Measurements from ENCODE around the gene WDFY2. TPM values are rescaled to one million over a fixed set of nuclear protein-coding genes. Genes with fewer than 3 reads are reported as not detected.

WDFY2 gene
- total and polyA plus RNA-seq, 10 of the 15 experiments (the other 5 are each of a cell fraction or from before 2014, with no cell fraction given) = 2.1 to 13.0 (median 8.1) TPM

GRCh38 chr13:51583875-51584730 lies at the start of gene WDFY2 (continued):
- TF ChIP-seq ZBTB11 (CRISPR knock-in tag; IDR thresholded peaks at IDR 0.05) (no peak), NR2F1 (conservative IDR thresholded peaks at IDR 0.05) (no peak), FOXK2 (IDR thresholded peaks at IDR 0.05) (no peak), IKZF2 (IDR thresholded peaks at IDR 0.05) (peak; percentile 96 to 97), TCF12 (IDR thresholded peaks at IDR 0.05; ENCODE audit: low read depth, low read length) (no peak), MYC (IDR thresholded peaks at IDR 0.05; ENCODE audit: insufficient read depth, insufficient read length, insufficient replicate concordance, low read length, severe bottlenecking) (no peak), EP300 (IDR thresholded peaks at IDR 0.05; ENCODE audit: borderline replicate concordance in 1 of 2, control insufficient read depth in 1 of 2, low read depth in 2 of 2, low read length in 2 of 2) (no peak), STAT1 (conservative IDR thresholded peaks at IDR 0.05) (peak; percentile 85; the same call in 1 of the 2 replicates), MEF2B (IDR thresholded peaks at IDR 0.05; ENCODE audit: partially characterized antibody, poor library complexity, severe bottlenecking) (peak; percentile 46), MEF2A (IDR thresholded peaks at IDR 0.05; ENCODE audit: insufficient read depth, low read depth, low read length) (no peak), TAF1 (IDR thresholded peaks at IDR 0.05; ENCODE audit: borderline replicate concordance, low read depth, low read length) (peak; percentile 28; the same call in 1 of the 2 replicates), PAX8 (IDR thresholded peaks at IDR 0.05) (no peak), CEBPB (IDR thresholded peaks at IDR 0.05; ENCODE audit: borderline replicate concordance in 1 of 2, low read depth in 2 of 2, low read length in 2 of 2) (no peak), SMAD1 (IDR thresholded peaks at IDR 0.05; ENCODE audit: low read depth, partially characterized antibody) (no peak)
- TF ChIP-seq, protein P1, sequence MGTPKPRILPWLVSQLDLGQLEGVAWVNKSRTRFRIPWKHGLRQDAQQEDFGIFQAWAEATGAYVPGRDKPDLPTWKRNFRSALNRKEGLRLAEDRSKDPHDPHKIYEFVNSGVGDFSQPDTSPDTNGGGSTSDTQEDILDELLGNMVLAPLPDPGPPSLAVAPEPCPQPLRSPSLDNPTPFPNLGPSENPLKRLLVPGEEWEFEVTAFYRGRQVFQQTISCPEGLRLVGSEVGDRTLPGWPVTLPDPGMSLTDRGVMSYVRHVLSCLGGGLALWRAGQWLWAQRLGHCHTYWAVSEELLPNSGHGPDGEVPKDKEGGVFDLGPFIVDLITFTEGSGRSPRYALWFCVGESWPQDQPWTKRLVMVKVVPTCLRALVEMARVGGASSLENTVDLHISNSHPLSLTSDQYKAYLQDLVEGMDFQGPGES (IDR thresholded peaks at IDR 0.05) = no peak
- TF ChIP-seq, protein P2, sequence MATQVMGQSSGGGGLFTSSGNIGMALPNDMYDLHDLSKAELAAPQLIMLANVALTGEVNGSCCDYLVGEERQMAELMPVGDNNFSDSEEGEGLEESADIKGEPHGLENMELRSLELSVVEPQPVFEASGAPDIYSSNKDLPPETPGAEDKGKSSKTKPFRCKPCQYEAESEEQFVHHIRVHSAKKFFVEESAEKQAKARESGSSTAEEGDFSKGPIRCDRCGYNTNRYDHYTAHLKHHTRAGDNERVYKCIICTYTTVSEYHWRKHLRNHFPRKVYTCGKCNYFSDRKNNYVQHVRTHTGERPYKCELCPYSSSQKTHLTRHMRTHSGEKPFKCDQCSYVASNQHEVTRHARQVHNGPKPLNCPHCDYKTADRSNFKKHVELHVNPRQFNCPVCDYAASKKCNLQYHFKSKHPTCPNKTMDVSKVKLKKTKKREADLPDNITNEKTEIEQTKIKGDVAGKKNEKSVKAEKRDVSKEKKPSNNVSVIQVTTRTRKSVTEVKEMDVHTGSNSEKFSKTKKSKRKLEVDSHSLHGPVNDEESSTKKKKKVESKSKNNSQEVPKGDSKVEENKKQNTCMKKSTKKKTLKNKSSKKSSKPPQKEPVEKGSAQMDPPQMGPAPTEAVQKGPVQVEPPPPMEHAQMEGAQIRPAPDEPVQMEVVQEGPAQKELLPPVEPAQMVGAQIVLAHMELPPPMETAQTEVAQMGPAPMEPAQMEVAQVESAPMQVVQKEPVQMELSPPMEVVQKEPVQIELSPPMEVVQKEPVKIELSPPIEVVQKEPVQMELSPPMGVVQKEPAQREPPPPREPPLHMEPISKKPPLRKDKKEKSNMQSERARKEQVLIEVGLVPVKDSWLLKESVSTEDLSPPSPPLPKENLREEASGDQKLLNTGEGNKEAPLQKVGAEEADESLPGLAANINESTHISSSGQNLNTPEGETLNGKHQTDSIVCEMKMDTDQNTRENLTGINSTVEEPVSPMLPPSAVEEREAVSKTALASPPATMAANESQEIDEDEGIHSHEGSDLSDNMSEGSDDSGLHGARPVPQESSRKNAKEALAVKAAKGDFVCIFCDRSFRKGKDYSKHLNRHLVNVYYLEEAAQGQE (IDR thresholded peaks at IDR 0.05; ENCODE audit: low read depth, low read length) = no peak
- TF ChIP-seq, protein P3, sequence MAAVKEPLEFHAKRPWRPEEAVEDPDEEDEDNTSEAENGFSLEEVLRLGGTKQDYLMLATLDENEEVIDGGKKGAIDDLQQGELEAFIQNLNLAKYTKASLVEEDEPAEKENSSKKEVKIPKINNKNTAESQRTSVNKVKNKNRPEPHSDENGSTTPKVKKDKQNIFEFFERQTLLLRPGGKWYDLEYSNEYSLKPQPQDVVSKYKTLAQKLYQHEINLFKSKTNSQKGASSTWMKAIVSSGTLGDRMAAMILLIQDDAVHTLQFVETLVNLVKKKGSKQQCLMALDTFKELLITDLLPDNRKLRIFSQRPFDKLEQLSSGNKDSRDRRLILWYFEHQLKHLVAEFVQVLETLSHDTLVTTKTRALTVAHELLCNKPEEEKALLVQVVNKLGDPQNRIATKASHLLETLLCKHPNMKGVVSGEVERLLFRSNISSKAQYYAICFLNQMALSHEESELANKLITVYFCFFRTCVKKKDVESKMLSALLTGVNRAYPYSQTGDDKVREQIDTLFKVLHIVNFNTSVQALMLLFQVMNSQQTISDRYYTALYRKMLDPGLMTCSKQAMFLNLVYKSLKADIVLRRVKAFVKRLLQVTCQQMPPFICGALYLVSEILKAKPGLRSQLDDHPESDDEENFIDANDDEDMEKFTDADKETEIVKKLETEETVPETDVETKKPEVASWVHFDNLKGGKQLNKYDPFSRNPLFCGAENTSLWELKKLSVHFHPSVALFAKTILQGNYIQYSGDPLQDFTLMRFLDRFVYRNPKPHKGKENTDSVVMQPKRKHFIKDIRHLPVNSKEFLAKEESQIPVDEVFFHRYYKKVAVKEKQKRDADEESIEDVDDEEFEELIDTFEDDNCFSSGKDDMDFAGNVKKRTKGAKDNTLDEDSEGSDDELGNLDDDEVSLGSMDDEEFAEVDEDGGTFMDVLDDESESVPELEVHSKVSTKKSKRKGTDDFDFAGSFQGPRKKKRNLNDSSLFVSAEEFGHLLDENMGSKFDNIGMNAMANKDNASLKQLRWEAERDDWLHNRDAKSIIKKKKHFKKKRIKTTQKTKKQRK (IDR thresholded peaks at IDR 0.05; ENCODE audit: low read depth, low read length) = no peak

Data from GM12878 (cell line).